ENCODE results near the gene NXF2.
"Not testable (repeated sequence)": the region's sequence is repeated elsewhere in the genome, so short reads cannot be mapped to it uniquely, and the experiment has no call there.

NXF2 gene, protein sequence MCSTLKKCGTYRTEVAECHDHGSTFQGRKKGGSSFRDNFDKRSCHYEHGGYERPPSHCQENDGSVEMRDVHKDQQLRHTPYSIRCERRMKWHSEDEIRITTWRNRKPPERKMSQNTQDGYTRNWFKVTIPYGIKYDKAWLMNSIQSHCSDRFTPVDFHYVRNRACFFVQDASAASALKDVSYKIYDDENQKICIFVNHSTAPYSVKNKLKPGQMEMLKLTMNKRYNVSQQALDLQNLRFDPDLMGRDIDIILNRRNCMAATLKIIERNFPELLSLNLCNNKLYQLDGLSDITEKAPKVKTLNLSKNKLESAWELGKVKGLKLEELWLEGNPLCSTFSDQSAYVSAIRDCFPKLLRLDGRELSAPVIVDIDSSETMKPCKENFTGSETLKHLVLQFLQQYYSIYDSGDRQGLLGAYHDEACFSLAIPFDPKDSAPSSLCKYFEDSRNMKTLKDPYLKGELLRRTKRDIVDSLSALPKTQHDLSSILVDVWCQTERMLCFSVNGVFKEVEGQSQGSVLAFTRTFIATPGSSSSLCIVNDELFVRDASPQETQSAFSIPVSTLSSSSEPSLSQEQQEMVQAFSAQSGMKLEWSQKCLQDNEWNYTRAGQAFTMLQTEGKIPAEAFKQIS

DNA sequence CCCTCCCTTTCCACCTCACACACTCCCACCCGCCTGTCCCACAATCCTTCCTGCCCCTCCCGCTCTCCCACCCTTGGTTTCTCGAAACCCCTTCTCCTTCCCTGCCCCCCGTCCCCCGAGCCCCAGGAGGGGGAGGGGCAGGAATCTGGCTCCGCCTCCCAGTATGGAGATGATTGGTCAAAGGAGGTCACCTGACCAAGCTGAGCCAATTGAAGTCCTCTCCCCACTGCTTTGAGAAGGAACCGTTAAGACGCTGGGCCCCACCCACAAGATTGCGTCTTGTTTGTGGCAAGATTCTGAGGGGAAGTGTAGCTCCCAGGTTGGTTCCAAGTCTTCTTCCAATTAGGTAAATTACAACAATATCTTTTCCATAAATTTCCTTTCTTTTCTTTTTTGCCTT, at the start of gene NXF2:
NXF2 (plus strand) TSS at position 275 of the 400 bp plus-strand sequence. CDS start 59,912 bp downstream, outside the sequence.
- not testable (repeated sequence) for DNase-seq (ENCODE audit: low spot score); H3K27ac ChIP-seq (ENCODE audit: poor library complexity, severe bottlenecking); ATAC-seq (ENCODE audit: low read depth); H3K27me3 ChIP-seq (ENCODE audit: insufficient read depth, poor library complexity, severe bottlenecking); H3K9me3 ChIP-seq (ENCODE audit: severe bottlenecking); H3K4me3 ChIP-seq (ENCODE audit: severe bottlenecking); H3K36me3 ChIP-seq (ENCODE audit: low read depth); H3K4me1 ChIP-seq (ENCODE audit: insufficient read depth, poor library complexity, severe bottlenecking)

DNA sequence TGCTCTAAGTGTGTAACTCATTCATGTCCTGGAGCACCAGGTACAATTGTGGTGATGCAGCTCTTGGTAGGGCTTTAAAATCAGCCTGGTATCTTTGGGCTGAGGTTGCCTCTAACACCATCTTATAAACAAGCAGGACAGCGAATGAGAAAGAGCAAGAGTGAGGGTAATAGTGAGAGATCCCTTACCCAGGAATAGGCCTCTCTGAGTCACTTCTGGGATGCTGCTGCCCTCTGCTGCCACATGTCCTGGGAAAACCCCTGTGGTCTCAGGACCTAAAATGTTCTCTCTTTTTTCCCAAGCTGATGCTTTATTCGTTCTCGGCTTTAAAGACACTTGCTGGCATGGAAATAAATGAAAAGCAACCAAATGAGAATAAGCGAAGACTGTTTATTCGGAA, 39.0 kb upstream of the NXF2 start:
- not testable (repeated sequence) for H3K4me3 ChIP-seq (ENCODE audit: severe bottlenecking); H3K9me3 ChIP-seq (ENCODE audit: severe bottlenecking); H3K27me3 ChIP-seq (ENCODE audit: insufficient read depth, poor library complexity, severe bottlenecking); H3K36me3 ChIP-seq (ENCODE audit: low read depth); DNase-seq (ENCODE audit: low spot score); H3K27ac ChIP-seq (ENCODE audit: poor library complexity, severe bottlenecking); H3K4me1 ChIP-seq (ENCODE audit: insufficient read depth, poor library complexity, severe bottlenecking)
- peak; percentile 55; the same call in 1 of the 3 replicates for ATAC-seq (ENCODE audit: low read depth)

DNA sequence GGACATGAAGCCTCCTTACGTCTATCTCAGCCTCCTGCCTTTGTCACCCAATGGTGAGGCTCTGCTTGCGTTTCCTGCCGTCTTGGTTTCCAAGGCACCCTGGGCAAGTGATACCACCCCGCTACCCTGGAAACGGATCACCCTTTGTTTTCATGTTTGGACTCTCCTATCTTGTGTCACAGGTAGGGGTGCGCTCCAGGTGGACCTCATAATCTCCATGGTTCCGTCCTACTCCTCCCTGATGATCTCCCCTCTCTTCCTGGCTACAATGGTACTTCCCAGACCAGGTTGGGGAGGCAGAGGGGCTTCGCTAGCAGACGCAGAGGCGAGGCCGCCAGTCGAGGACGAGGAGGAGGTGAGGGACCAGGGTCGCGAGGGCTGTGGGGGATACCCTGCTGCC, 32.0 kb upstream of the NXF2 start, which contains the start of gene TCP11X1:
TCP11X1 (plus strand) TSS at position 316 of the 400 bp plus-strand sequence.
- not testable (repeated sequence) for H3K9me3 ChIP-seq (ENCODE audit: severe bottlenecking); H3K4me1 ChIP-seq (ENCODE audit: insufficient read depth, poor library complexity, severe bottlenecking); H3K27ac ChIP-seq (ENCODE audit: poor library complexity, severe bottlenecking); H3K27me3 ChIP-seq (ENCODE audit: insufficient read depth, poor library complexity, severe bottlenecking); H3K36me3 ChIP-seq (ENCODE audit: low read depth); DNase-seq (ENCODE audit: low spot score); ATAC-seq (ENCODE audit: low read depth); H3K4me3 ChIP-seq (ENCODE audit: severe bottlenecking)

DNA sequence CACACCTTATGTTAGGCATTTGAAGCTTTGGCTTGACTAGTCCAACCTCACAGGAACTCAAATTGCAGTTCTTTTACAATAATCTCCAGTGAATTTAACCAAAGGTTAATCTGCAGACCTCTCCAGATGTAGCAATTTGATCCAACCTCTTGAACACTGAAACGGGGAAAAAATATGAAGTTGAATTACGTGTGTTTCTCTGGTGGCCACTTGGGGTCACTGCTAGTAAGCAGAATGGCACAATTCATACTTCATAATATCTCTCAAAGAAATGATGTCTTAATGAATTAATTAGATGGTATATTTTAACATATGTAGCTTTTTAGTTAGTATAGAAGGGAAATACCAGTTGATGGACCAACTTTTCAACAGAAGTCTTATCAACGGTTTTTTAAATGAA, 30.5 kb upstream of the NXF2 start:
- DNase-seq (ENCODE audit: low spot score); H3K27me3 ChIP-seq (ENCODE audit: insufficient read depth, poor library complexity, severe bottlenecking); H3K4me3 ChIP-seq (ENCODE audit: severe bottlenecking); H3K36me3 ChIP-seq (ENCODE audit: low read depth); H3K27ac ChIP-seq (ENCODE audit: poor library complexity, severe bottlenecking); H3K9me3 ChIP-seq (ENCODE audit: severe bottlenecking); H3K4me1 ChIP-seq (ENCODE audit: insufficient read depth, poor library complexity, severe bottlenecking); ATAC-seq (ENCODE audit: low read depth): not testable (repeated sequence)

DNA sequence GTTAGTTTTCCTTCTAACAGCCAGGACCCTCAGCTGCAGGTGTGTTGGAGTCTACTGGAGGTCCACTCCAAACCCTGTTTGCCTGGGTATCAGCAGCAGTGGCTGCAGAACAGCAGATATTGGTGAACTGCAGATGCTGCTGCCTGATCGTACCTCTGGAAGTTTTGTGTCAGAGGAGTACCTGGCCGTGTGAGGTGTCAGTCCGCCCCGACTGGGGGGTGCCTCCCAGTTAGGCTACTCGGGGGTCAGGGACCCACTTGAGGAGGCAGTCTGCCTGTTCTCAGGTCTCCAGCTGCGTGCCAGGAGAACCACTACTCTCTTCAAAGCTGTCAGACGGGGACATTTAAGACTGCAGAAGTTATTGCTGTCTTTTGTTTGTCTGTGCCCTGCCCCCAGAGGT, 11.3 kb upstream of the NXF2 start:
- H3K9me3 ChIP-seq (ENCODE audit: severe bottlenecking); DNase-seq (ENCODE audit: low spot score); H3K27me3 ChIP-seq (ENCODE audit: insufficient read depth, poor library complexity, severe bottlenecking); H3K27ac ChIP-seq (ENCODE audit: poor library complexity, severe bottlenecking); ATAC-seq (ENCODE audit: low read depth); H3K4me3 ChIP-seq (ENCODE audit: severe bottlenecking); H3K4me1 ChIP-seq (ENCODE audit: insufficient read depth, poor library complexity, severe bottlenecking); H3K36me3 ChIP-seq (ENCODE audit: low read depth): not testable (repeated sequence)

DNA sequence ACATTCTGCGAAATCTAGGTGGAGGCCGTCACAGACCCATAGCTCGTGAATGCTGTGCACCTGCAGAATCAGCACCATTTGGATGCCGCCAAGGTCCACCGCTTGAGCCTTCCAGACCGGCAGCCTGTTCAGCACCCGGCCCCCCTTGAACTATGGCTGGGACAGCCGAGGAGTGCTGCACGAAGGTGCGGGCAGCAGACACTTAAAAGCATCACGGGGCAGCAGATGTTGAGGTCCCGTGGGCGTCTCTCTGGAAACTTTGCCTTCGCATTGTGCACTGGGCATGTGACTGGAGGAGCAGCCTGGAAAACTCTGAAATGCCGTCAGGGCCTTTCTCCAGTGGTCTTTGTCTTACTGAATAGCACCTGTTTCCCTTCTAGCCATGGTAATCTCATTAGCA, 6.7 kb upstream of the NXF2 start:
- not testable (repeated sequence) for H3K9me3 ChIP-seq (ENCODE audit: severe bottlenecking); DNase-seq (ENCODE audit: low spot score); H3K4me1 ChIP-seq (ENCODE audit: insufficient read depth, poor library complexity, severe bottlenecking); H3K36me3 ChIP-seq (ENCODE audit: low read depth); H3K27me3 ChIP-seq (ENCODE audit: insufficient read depth, poor library complexity, severe bottlenecking); H3K4me3 ChIP-seq (ENCODE audit: severe bottlenecking); ATAC-seq (ENCODE audit: low read depth); H3K27ac ChIP-seq (ENCODE audit: poor library complexity, severe bottlenecking)

DNA sequence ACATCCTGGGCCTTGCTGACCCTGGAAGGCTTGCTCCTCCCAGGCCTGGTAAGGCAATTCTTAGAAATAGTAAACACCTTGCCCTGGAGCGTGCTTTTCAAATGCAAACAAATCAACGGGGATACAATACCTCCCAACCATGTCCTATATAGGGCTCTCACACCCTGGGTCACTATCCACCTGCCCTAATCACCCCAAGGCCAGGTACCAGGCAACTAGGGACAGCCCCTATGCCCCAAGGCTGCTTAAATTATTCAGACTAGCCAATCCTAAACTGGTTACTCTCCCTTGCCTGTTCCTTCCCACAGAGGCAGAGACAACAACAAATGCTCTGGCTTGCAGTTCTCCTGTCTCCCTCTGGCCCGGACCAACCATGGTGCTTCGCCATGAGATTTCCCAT, 25.3 kb downstream of the NXF2 start:
- not testable (repeated sequence) for H3K27ac ChIP-seq (ENCODE audit: poor library complexity, severe bottlenecking); ATAC-seq (ENCODE audit: low read depth); H3K4me3 ChIP-seq (ENCODE audit: severe bottlenecking); H3K36me3 ChIP-seq (ENCODE audit: low read depth); H3K4me1 ChIP-seq (ENCODE audit: insufficient read depth, poor library complexity, severe bottlenecking); H3K27me3 ChIP-seq (ENCODE audit: insufficient read depth, poor library complexity, severe bottlenecking); H3K9me3 ChIP-seq (ENCODE audit: severe bottlenecking); DNase-seq (ENCODE audit: low spot score)

DNA sequence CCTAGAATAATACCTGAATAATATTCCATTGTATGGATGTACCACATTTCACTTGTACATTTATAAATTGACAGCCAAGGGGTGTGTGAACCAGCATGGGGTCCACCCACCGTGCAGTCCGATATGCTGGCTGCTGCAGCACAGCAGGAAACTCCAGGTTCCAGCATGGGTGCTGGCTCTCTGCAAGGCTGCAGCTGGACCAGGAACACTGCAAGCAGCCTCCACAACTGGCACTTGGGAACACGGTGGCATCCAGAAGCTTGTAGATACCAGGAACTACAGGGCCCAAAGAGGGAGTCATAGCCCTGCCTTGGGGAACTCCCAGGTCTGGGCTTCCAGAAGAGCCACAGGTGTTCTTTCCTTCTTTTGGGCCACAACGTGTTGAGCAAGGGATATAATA, 91.2 kb downstream of the NXF2 start:
- TF ChIP-seq, protein P1, sequence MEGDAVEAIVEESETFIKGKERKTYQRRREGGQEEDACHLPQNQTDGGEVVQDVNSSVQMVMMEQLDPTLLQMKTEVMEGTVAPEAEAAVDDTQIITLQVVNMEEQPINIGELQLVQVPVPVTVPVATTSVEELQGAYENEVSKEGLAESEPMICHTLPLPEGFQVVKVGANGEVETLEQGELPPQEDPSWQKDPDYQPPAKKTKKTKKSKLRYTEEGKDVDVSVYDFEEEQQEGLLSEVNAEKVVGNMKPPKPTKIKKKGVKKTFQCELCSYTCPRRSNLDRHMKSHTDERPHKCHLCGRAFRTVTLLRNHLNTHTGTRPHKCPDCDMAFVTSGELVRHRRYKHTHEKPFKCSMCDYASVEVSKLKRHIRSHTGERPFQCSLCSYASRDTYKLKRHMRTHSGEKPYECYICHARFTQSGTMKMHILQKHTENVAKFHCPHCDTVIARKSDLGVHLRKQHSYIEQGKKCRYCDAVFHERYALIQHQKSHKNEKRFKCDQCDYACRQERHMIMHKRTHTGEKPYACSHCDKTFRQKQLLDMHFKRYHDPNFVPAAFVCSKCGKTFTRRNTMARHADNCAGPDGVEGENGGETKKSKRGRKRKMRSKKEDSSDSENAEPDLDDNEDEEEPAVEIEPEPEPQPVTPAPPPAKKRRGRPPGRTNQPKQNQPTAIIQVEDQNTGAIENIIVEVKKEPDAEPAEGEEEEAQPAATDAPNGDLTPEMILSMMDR (IDR thresholded peaks at IDR 0.05; ENCODE audit: poor library complexity, severe bottlenecking) = no peak
- no peaks in the 10 kb centered on the region for H3K4me1 ChIP-seq (ENCODE audit: insufficient read depth, poor library complexity, severe bottlenecking)
- no peak overlapping the region for H3K27ac ChIP-seq (ENCODE audit: poor library complexity, severe bottlenecking)
- no peaks in the 10 kb centered on the region for H3K9me3 ChIP-seq (ENCODE audit: severe bottlenecking)
- no peaks in the 10 kb centered on the region for H3K36me3 ChIP-seq (ENCODE audit: low read depth)
- no peaks in the 10 kb centered on the region for H3K27me3 ChIP-seq (ENCODE audit: insufficient read depth, poor library complexity, severe bottlenecking)
- ATAC-seq (ENCODE audit: low read depth) (no peak), DNase-seq (ENCODE audit: low spot score) (no peak)
- no peak overlapping the region for H3K4me3 ChIP-seq (ENCODE audit: severe bottlenecking)

All from RWPE2 (cell line).